ENCODE data around the gene MKRN1.

MKRN1 gene

GRCh38 chr7:140485500-140486265 lies 6.4 kb upstream of the MKRN1 start:
- Histone ChIP-seq H3K27ac (ENCODE audit: insufficient read depth, low read depth, low read length, poor library complexity, severe bottlenecking) (no peak overlapping the region), H3K4me1 (ENCODE audit: control insufficient read depth, insufficient read depth, low read length) (no peaks in the 10 kb centered on the region), H3K36me3 (ENCODE audit: control insufficient read depth, insufficient read depth, low read length) (no peaks in the 10 kb centered on the region), H3K27me3 (ENCODE audit: control insufficient read depth, insufficient read depth, low read length, poor library complexity, severe bottlenecking) (no peaks in the 10 kb centered on the region), H3K9me3 (ENCODE audit: control insufficient read depth, low read length) (no peaks in the 10 kb centered on the region), H3K4me3 (ENCODE audit: insufficient read depth, low read depth, low read length) (no peak overlapping the region)
- WGBS, 2 experiments, result 87 to 89% methylated on average over 14 of the region's 14 CpGs

- WGBS, 2 experiments, result 60 to 65% methylated on average over 5 of the region's 5 CpGs
- Histone ChIP-seq H3K4me1 (ENCODE audit: control insufficient read depth, insufficient read depth, low read length) (no peaks in the 10 kb centered on the region), H3K9me3 (ENCODE audit: control insufficient read depth, low read length) (no peaks in the 10 kb centered on the region), H3K4me3 (ENCODE audit: insufficient read depth, low read depth, low read length) (no peak overlapping the region), H3K27me3 (ENCODE audit: control insufficient read depth, insufficient read depth, low read length, poor library complexity, severe bottlenecking) (no peaks in the 10 kb centered on the region), H3K27ac (ENCODE audit: insufficient read depth, low read depth, low read length, poor library complexity, severe bottlenecking) (no peak overlapping the region), H3K36me3 (ENCODE audit: control insufficient read depth, insufficient read depth, low read length) (no peaks in the 10 kb centered on the region)
Observed at GRCh38 chr7:140484951-140485499, 5.7 kb upstream of the MKRN1 start.

GRCh38 chr7:140484479-140484878 lies 5.2 kb upstream of the MKRN1 start:
- no peaks in the 10 kb centered on the region for H3K9me3 ChIP-seq (ENCODE audit: control insufficient read depth, low read length)
- 85 to 93% methylated on average over 3 of the region's 3 CpGs for WGBS, 2 experiments
- no peaks in the 10 kb centered on the region for H3K36me3 ChIP-seq (ENCODE audit: control insufficient read depth, insufficient read depth, low read length)
- H3K27ac ChIP-seq (ENCODE audit: insufficient read depth, low read depth, low read length, poor library complexity, severe bottlenecking), result no peak overlapping the region
- no peaks in the 10 kb centered on the region for H3K27me3 ChIP-seq (ENCODE audit: control insufficient read depth, insufficient read depth, low read length, poor library complexity, severe bottlenecking)
- no peak overlapping the region for H3K4me3 ChIP-seq (ENCODE audit: insufficient read depth, low read depth, low read length)
- H3K4me1 ChIP-seq (ENCODE audit: control insufficient read depth, insufficient read depth, low read length), result no peaks in the 10 kb centered on the region

- no peaks in the 10 kb centered on the region for H3K9me3 ChIP-seq (ENCODE audit: control insufficient read depth, low read length)
- H3K4me1 ChIP-seq (ENCODE audit: control insufficient read depth, insufficient read depth, low read length), result no peaks in the 10 kb centered on the region
- no peaks in the 10 kb centered on the region for H3K27me3 ChIP-seq (ENCODE audit: control insufficient read depth, insufficient read depth, low read length, poor library complexity, severe bottlenecking)
- no peaks in the 10 kb centered on the region for H3K36me3 ChIP-seq (ENCODE audit: control insufficient read depth, insufficient read depth, low read length)
- 31 to 39% methylated on average over 2 of the region's 2 CpGs for WGBS, 2 experiments
- no peak overlapping the region for H3K27ac ChIP-seq (ENCODE audit: insufficient read depth, low read depth, low read length, poor library complexity, severe bottlenecking)
- peak overlapping the region; percentile 97 for H3K4me3 ChIP-seq (ENCODE audit: insufficient read depth, low read depth, low read length)
Observed at GRCh38 chr7:140479739-140480084, 407 bp upstream of the MKRN1 start.

- Histone ChIP-seq H3K4me3 (ENCODE audit: insufficient read depth, low read depth, low read length) (peak overlapping the region; percentile 97), H3K36me3 (ENCODE audit: control insufficient read depth, insufficient read depth, low read length) (no peaks in the 10 kb centered on the region), H3K27me3 (ENCODE audit: control insufficient read depth, insufficient read depth, low read length, poor library complexity, severe bottlenecking) (no peaks in the 10 kb centered on the region), H3K27ac (ENCODE audit: insufficient read depth, low read depth, low read length, poor library complexity, severe bottlenecking) (peak overlapping the region; percentile 88), H3K4me1 (ENCODE audit: control insufficient read depth, insufficient read depth, low read length) (no peaks in the 10 kb centered on the region), H3K9me3 (ENCODE audit: control insufficient read depth, low read length) (no peaks in the 10 kb centered on the region)
- 0% methylated on average over 69 of the region's 69 CpGs for WGBS, 2 experiments
Observed at GRCh38 chr7:140478246-140479061, 851 bp downstream of the MKRN1 start.

GRCh38 chr7:140476698-140477261 lies 2.5 kb downstream of the MKRN1 start:
- Histone ChIP-seq H3K4me1 (ENCODE audit: control insufficient read depth, insufficient read depth, low read length) (no peaks in the 10 kb centered on the region), H3K4me3 (ENCODE audit: insufficient read depth, low read depth, low read length) (no peak overlapping the region), H3K27me3 (ENCODE audit: control insufficient read depth, insufficient read depth, low read length, poor library complexity, severe bottlenecking) (no peaks in the 10 kb centered on the region), H3K9me3 (ENCODE audit: control insufficient read depth, low read length) (no peaks in the 10 kb centered on the region), H3K27ac (ENCODE audit: insufficient read depth, low read depth, low read length, poor library complexity, severe bottlenecking) (no peak overlapping the region), H3K36me3 (ENCODE audit: control insufficient read depth, insufficient read depth, low read length) (no peaks in the 10 kb centered on the region)
- WGBS, 2 experiments, result 84 to 87% methylated on average over 11 of the region's 11 CpGs

GRCh38 chr7:140475747-140476333 lies 3.5 kb downstream of the MKRN1 start:
- H3K9me3 ChIP-seq (ENCODE audit: control insufficient read depth, low read length), result no peaks in the 10 kb centered on the region
- H3K36me3 ChIP-seq (ENCODE audit: control insufficient read depth, insufficient read depth, low read length), result peaks cover 4% of the 10 kb centered on the region
- 83 to 88% methylated on average over 1 of the region's 2 CpGs for WGBS, 2 experiments
- no peaks in the 10 kb centered on the region for H3K4me1 ChIP-seq (ENCODE audit: control insufficient read depth, insufficient read depth, low read length)
- H3K27me3 ChIP-seq (ENCODE audit: control insufficient read depth, insufficient read depth, low read length, poor library complexity, severe bottlenecking), result no peaks in the 10 kb centered on the region
- no peak overlapping the region for H3K4me3 ChIP-seq (ENCODE audit: insufficient read depth, low read depth, low read length)
- no peak overlapping the region for H3K27ac ChIP-seq (ENCODE audit: insufficient read depth, low read depth, low read length, poor library complexity, severe bottlenecking)

GRCh38 chr7:140463111-140463510 lies 16.2 kb downstream of the MKRN1 start:
- peaks cover 6% of the 10 kb centered on the region for H3K4me1 ChIP-seq (ENCODE audit: control insufficient read depth, insufficient read depth, low read length)
- no peaks in the 10 kb centered on the region for H3K9me3 ChIP-seq (ENCODE audit: control insufficient read depth, low read length)
- 95 to 100% methylated on average over 2 of the region's 2 CpGs for WGBS, 2 experiments
- no peak overlapping the region for H3K27ac ChIP-seq (ENCODE audit: insufficient read depth, low read depth, low read length, poor library complexity, severe bottlenecking)
- H3K27me3 ChIP-seq (ENCODE audit: control insufficient read depth, insufficient read depth, low read length, poor library complexity, severe bottlenecking), result no peaks in the 10 kb centered on the region
- peaks cover 16% of the 10 kb centered on the region for H3K36me3 ChIP-seq (ENCODE audit: control insufficient read depth, insufficient read depth, low read length)
- H3K4me3 ChIP-seq (ENCODE audit: insufficient read depth, low read depth, low read length), result no peak overlapping the region

- Histone ChIP-seq H3K36me3 (ENCODE audit: control insufficient read depth, insufficient read depth, low read length) (peaks cover 12% of the 10 kb centered on the region), H3K27ac (ENCODE audit: insufficient read depth, low read depth, low read length, poor library complexity, severe bottlenecking) (peak overlapping the region; percentile 67), H3K4me3 (ENCODE audit: insufficient read depth, low read depth, low read length) (no peak overlapping the region), H3K9me3 (ENCODE audit: control insufficient read depth, low read length) (no peaks in the 10 kb centered on the region), H3K27me3 (ENCODE audit: control insufficient read depth, insufficient read depth, low read length, poor library complexity, severe bottlenecking) (no peaks in the 10 kb centered on the region), H3K4me1 (ENCODE audit: control insufficient read depth, insufficient read depth, low read length) (peaks cover 16% of the 10 kb centered on the region)
- WGBS, 2 experiments, result 40 to 42% methylated on average over 8 of the region's 8 CpGs
Observed at GRCh38 chr7:140458916-140459315, 20.4 kb downstream of the MKRN1 start.

- H3K9me3 ChIP-seq (ENCODE audit: control insufficient read depth, low read length), result no peaks in the 10 kb centered on the region
- no peak overlapping the region for H3K4me3 ChIP-seq (ENCODE audit: insufficient read depth, low read depth, low read length)
- no peak overlapping the region for H3K27ac ChIP-seq (ENCODE audit: insufficient read depth, low read depth, low read length, poor library complexity, severe bottlenecking)
- no peaks in the 10 kb centered on the region for H3K27me3 ChIP-seq (ENCODE audit: control insufficient read depth, insufficient read depth, low read length, poor library complexity, severe bottlenecking)
- peaks cover 10% of the 10 kb centered on the region for H3K36me3 ChIP-seq (ENCODE audit: control insufficient read depth, insufficient read depth, low read length)
- WGBS, 2 experiments, result 66 to 73% methylated on average over 3 of the region's 3 CpGs
- H3K4me1 ChIP-seq (ENCODE audit: control insufficient read depth, insufficient read depth, low read length), result peaks cover 16% of the 10 kb centered on the region
Observed at GRCh38 chr7:140458201-140458600, 21.1 kb downstream of the MKRN1 start.
